GDM1 (cell line): Measurements from ENCODE around the gene ABCG1.
"Not testable (repeated sequence)": the region's sequence is repeated elsewhere in the genome, so short reads cannot be mapped to it uniquely, and the experiment has no call there.

Experiments
- DNase-seq: peaks from one replicate; lab custom pipeline; 2025; lab: John Stamatoyannopoulos, UW

Gene ABCG1

DNA sequence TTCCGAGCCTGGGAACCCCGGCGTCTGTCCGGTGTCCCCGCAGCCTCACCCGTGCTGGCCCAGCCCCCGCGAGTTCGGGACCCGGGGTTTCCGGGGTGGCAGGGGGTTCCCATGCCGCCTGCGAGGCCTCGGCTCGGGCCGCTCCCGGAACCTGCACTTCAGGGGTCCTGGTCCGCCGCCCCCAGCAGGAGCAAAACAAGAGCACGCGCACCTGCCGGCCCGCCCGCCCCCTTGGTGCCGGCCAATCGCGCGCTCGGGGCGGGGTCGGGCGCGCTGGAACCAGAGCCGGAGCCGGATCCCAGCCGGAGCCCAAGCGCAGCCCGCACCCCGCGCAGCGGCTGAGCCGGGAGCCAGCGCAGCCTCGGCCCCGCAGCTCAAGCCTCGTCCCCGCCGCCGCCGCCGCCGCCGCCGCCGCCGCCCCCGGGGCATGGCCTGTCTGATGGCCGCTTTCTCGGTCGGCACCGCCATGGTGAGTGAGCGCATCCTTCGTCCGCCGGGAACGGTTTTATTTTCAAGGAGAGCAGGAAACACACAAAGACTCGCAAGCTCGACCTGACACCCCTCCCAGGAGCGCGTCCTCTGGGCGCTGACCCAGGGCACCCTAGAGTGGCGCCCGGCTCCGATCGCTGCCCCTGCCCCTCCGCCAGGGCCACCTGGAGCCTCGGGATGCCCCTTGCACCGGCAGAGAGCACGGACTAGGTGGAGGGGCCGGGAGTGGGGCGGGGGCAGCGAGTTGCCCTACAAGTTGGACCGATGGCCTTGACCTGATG, at the start of gene ABCG1:
Gene ABCG1, plus strand, starts transcription at position 305 of the 770 bp plus-strand sequence. Its CDS starts 123 bp downstream, at position 428.
- peak; percentile 35 for DNase-seq

- no peak for DNase-seq
These were observed 49.2 kb upstream of the ABCG1 start for GRCh38 chr21:42169758-42170157.

DNA sequence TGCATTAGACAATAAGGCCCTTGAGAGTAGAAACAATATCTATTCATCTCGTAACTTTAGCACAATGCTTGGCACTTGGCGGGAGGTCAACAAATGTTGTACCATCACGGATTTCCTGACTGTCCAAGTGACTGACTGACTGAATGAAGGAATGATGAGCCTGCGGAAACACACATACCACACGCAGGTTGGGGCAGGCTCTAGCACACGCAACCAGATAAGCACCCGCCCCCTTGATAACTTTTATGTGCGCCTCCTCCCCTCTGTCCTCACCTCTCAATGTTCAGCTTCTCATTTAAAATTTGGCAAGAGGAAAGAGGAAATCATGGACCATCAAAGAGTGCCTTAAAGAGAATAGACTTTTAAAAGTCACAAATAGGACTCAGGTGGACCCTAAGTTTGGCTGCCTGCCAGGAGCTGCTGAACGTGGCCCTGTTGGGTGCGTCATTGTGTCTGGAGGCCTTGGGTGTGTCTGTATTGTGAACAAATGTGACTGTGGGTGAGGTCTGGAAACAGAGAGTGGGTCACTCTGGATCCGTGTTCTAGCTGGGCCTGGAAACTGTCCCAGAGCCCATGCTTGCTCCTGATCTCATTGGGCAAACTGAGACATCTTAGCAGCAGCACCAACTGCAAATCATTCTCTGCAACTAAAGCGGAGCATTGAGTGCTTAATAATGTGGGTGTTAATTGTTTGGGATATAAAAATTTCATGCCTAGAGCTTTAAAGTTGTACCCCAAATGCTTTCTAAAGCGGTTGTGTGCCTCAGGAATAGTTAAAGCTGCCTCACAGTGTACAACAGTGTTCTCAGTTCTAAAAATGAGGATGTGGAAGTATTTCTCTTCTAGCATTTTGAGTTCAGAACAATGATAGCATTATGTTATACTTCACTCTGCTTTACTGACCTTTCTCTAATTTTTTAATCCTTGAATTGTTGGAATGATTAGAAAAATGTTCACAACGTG, 47.6 kb upstream of the ABCG1 start:
- no peak for DNase-seq

- DNase-seq: no peak
These were observed 46.1 kb upstream of the ABCG1 start for GRCh38 chr21:42172596-42173483.

DNA sequence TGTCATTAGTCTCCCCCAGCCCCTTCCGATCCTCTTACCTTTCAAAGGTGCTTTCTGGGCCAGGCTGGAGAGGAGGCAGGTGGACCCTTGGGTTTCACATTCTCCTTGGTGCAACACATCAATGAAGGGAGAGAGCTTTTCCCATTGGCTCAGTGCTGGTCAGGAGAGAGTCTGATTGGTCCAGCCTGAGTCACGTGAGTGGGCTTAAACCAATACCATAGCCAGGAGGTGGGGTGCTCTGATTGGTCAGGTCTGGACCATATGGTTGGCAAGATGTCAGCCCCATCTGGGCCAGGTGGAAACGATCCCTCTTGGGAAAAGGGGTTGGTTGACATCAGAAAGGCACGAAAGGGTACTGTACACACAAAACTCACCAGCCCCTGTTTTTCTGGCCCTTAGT, 44.8 kb upstream of the ABCG1 start:
- no peak for DNase-seq

GRCh38 chr21:42175110-42175710, 43.7 kb upstream of the ABCG1 start:
- DNase-seq: no peak

DNA sequence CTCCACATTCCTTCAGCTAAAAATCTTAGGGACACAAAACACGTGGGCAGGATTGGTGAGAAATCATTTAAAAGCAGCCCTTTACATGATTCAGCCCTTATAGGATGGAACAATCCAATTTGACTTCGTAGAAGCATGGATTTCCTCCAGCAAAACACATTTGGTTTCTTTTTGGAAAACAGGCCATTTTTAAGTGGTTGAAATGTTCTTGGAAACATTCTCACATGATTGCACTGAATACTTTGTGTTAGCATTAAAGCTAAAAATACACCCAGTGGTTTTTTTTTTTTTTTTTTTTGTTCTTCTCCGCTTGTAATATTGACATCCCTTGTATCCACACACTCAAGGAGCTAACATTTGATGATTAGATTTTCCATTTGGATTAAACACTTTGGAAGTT, 42.1 kb upstream of the ABCG1 start:
- no peak for DNase-seq

DNA sequence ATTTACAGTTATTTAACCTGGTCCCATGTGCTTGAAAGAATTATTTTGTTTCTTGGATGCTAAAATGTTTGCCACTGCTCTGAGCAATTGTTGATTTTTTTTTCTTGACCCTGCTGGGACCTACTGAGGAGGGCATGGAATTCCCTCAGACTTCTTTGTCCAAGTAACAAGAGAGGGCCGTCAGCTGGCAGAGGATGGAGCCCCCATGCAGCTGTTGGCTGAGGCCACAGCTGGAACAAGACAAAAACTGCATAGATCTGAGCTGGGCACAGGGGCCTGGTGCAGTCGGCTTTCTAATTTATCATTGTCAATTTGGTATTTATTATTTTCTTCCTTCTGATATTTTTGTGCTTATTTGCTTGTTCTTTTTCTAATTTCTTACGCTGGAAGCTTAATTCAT, 39.6 kb upstream of the ABCG1 start:
- no peak for DNase-seq

GRCh38 chr21:42180001-42180400, 38.9 kb upstream of the ABCG1 start:
- DNase-seq: not testable (repeated sequence)

GRCh38 chr21:42182713-42183371, 36.1 kb upstream of the ABCG1 start:
- no peak for DNase-seq

- DNase-seq: no peak
These were observed 35.3 kb upstream of the ABCG1 start for GRCh38 chr21:42183374-42184266.

GRCh38 chr21:42186591-42186990, 32.3 kb upstream of the ABCG1 start:
- DNase-seq: no peak

DNA sequence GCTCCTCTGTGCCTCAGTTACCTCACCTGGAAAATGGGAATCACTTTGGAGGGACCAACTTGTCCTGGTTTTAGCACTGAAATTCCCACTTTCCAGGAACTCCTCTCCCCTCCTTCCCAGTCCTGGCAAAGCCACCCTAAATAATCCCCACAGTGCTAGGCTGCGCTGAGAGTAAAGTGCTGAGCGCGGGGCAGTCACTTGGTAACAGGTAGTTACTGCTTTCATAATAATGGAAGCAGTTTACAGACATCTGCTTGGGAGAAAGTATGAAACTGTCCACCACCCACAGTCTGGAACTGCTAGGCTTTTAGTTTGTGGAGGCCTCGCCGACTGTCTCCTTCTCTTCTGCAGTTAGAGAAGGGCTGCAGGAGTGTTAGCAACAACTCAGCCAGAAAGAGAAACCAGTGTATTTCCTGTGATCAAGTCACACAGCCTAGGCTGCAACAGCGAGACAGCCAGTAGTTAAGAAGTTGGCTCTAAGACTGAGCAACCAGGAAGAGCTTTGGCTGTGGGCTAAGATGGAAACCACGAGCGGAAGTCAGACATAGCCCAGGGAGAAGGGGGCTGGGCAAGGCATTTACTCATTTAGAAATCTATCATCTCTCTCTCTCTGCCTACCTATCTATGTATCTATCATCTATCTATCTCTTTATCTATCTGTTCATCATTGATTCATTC, 30.8 kb upstream of the ABCG1 start:
- peak; percentile 92 for DNase-seq

GRCh38 chr21:42188663-42189062, 30.3 kb upstream of the ABCG1 start:
- no peak for DNase-seq

- DNase-seq: no peak
These were observed 29.5 kb upstream of the ABCG1 start for GRCh38 chr21:42189431-42189830.

GRCh38 chr21:42189860-42190485, 29.0 kb upstream of the ABCG1 start:
- no peak for DNase-seq

GRCh38 chr21:42190486-42190863, 28.5 kb upstream of the ABCG1 start:
- DNase-seq: no peak

GRCh38 chr21:42191064-42191463, 27.9 kb upstream of the ABCG1 start:
- no peak for DNase-seq
